SK-N-SH (cell line): ENCODE data around the gene TMEM178A. TPM values are rescaled to one million over a fixed set of nuclear protein-coding genes. Genes with fewer than 3 reads are reported as not detected.

Experiments
- CTCF ChIA-PET: fragments of 300-600, 350-600 bp; formaldehyde crosslinking; extraction: SDS; loops from one replicate; lab custom pipeline; 2021; lab: Yijun Ruan, JAX
- POLR2A ChIA-PET: fragments of 350-600 bp; sonication (Branson Sonifier 250); formaldehyde crosslinking; extraction: SDS; loops from one replicate; lab custom pipeline; 2020; ENCODE audit warnings: antibody characterized with exemption, inconsistent platforms; lab: Yijun Ruan, JAX
- DNase-seq: peaks from one replicate; pipeline ENCODE4 v3.0.0; 2012
- H2AFZ ChIP-seq: fragments of 200-600 bp; sonication (generic); 2 replicates; pipeline ENCODE4 v1.8.1; 2016; ENCODE audit warnings: antibody characterized with exemption, mild to moderate bottlenecking, low read depth
- H3F3A ChIP-seq: fragments of 200-600 bp; sonication (generic); replicated peaks from 2 replicates; pipeline ENCODE3; 2016; ENCODE audit warnings: antibody characterized with exemption, mild to moderate bottlenecking; ENCODE audit not compliant: insufficient read depth
- H3K27ac ChIP-seq, 2 experiments: fragments of 200-500 bp in 1 of 2; fragments of 200-600 bp in 1 of 2; sonication (Bioruptor generic) in 1 of 2; sonication (generic), shearing (Covaris generic) in 1 of 2; 2 replicates each; pipeline versions ENCODE4 v1.5.1 to v1.6.1; 2014 to 2016; ENCODE audit warnings: low read depth in 2 of 2, inconsistent platforms in 1 of 2, low read length in 1 of 2, mild to moderate bottlenecking in 1 of 2, mixed read lengths in 1 of 2
- H3K27me3 ChIP-seq: fragments of 200-600 bp; sonication (generic), shearing (Covaris generic); 2 replicates; pipeline ENCODE4 v1.6.1; 2016; ENCODE audit warnings: mixed run types; ENCODE audit not compliant: insufficient read depth
- H3K36me3 ChIP-seq, 2 experiments: fragments of 200-500 bp in 1 of 2; fragments of 200-600 bp in 1 of 2; sonication (Bioruptor generic) in 1 of 2; sonication (generic) in 1 of 2; replicated peaks in 1 of 2; 2 replicates each; pipeline versions ENCODE3 to v1.5.1; 2014 to 2016; ENCODE audit warnings: low read length in 1 of 2, mild to moderate bottlenecking in 1 of 2; ENCODE audit not compliant: insufficient read depth in 2 of 2, control insufficient read depth in 1 of 2
- H3K4me1 ChIP-seq, 2 experiments: fragments of 200-500 bp in 1 of 2; fragments of 200-600 bp in 1 of 2; sonication (Bioruptor generic) in 1 of 2; sonication (generic), shearing (Covaris generic) in 1 of 2; 2 replicates each; pipeline versions ENCODE4 v1.5.1 to v1.6.1; 2014 to 2016; ENCODE audit warnings: low read depth in 1 of 2, low read length in 1 of 2, mixed run types in 1 of 2; ENCODE audit not compliant: insufficient read depth in 2 of 2, control insufficient read depth in 1 of 2
- H3K4me2 ChIP-seq: fragments of 200-600 bp; sonication (generic), shearing (Covaris generic); 2 replicates; pipeline ENCODE4 v1.6.1; 2017; ENCODE audit warnings: mixed run types
- H3K4me3 ChIP-seq, 2 experiments: fragments of 200-500 bp in 1 of 2; fragments of 200-600 bp in 1 of 2; sonication (Bioruptor generic) in 1 of 2; sonication (generic), shearing (Covaris generic) in 1 of 2; 2 replicates each; pipeline versions ENCODE4 v1.5.1 to v1.8.1; 2014 to 2016; ENCODE audit warnings: low read depth in 2 of 2, inconsistent platforms in 1 of 2, low read length in 1 of 2, mild to moderate bottlenecking in 1 of 2, mixed read lengths in 1 of 2, moderate library complexity in 1 of 2
- H3K79me2 ChIP-seq: fragments of 200-600 bp; sonication (generic); 2 replicates; pipeline ENCODE4 v1.8.1; 2017; ENCODE audit warnings: mild to moderate bottlenecking; ENCODE audit not compliant: insufficient read depth
- H3K9ac ChIP-seq: fragments of 200-600 bp; sonication (generic); 2 replicates; pipeline ENCODE4 v1.6.1; 2017; ENCODE audit warnings: mixed run types
- H3K9me2 ChIP-seq: fragments of 200-600 bp; sonication (generic); 2 replicates; pipeline ENCODE4 v1.6.1; 2017; ENCODE audit warnings: mixed run types
- H3K9me3 ChIP-seq: fragments of 200-600 bp; sonication (generic); 2 replicates; pipeline ENCODE4 v1.6.1; 2017; ENCODE audit warnings: mixed run types, mild to moderate bottlenecking, moderate library complexity
- H4K20me1 ChIP-seq: fragments of 200-600 bp; sonication (generic); 2 replicates; pipeline ENCODE4 v1.6.1; 2017; ENCODE audit warnings: mild to moderate bottlenecking, mixed run types; ENCODE audit not compliant: insufficient read depth
- CHD2 ChIP-seq: fragments of 150-350 bp; IDR thresholded peaks from 2 replicates; pipeline ENCODE4 v1.6.1; 2018; ENCODE audit warnings: low read length; ENCODE audit not compliant: partially characterized antibody
- ELF1 ChIP-seq: IDR thresholded peaks from 2 replicates; pipeline ENCODE4 v1.4.0; 2012
- EP300 ChIP-seq, 2 experiments: IDR thresholded peaks; 2 replicates each; pipeline versions ENCODE4 v1.4.0 to v1.6.1; 2012; ENCODE audit warnings: borderline replicate concordance in 1 of 2, low read depth in 1 of 2, low read length in 1 of 2
- FOSL2 ChIP-seq: IDR thresholded peaks from 2 replicates; pipeline ENCODE4 v1.4.0; 2012; ENCODE audit warnings: low read depth, mild to moderate bottlenecking, moderate library complexity, borderline replicate concordance
- FOXJ3 ChIP-seq: sonication (generic); formaldehyde crosslinking; IDR thresholded peaks from 2 replicates; pipeline ENCODE4 v1.5.1; 2020; ENCODE audit warnings: mild to moderate bottlenecking, missing genetic modification reagents
- GABPA ChIP-seq: IDR thresholded peaks from 2 replicates; pipeline ENCODE4 v1.4.0; 2012; ENCODE audit warnings: low read depth, mild to moderate bottlenecking
- JUND ChIP-seq: IDR thresholded peaks from 2 replicates; pipeline ENCODE4 v1.4.0; 2012
- NRF1 ChIP-seq: IDR thresholded peaks from 2 replicates; pipeline ENCODE4 v1.6.1; 2012; ENCODE audit warnings: low read depth, mild to moderate bottlenecking, low read length
- RAD21 ChIP-seq: IDR thresholded peaks from 2 replicates; pipeline ENCODE4 v1.6.1; 2012; ENCODE audit warnings: mild to moderate bottlenecking, low read length
- RCOR1 ChIP-seq: fragments of 150-350 bp; IDR thresholded peaks from 2 replicates; pipeline ENCODE4 v1.6.1; 2017; ENCODE audit warnings: antibody characterized with exemption, low read length
- RFX5 ChIP-seq: IDR thresholded peaks from 2 replicates; pipeline ENCODE4 v1.6.1; 2012; ENCODE audit warnings: mild to moderate bottlenecking, improper control_type of control experiment, low read length
- SMC3 ChIP-seq: IDR thresholded peaks from 2 replicates; pipeline ENCODE4 v1.6.1; 2012; ENCODE audit warnings: low read depth, low read length, improper control_type of control experiment
- TCF12 ChIP-seq: IDR thresholded peaks from 2 replicates; pipeline ENCODE4 v1.4.0; 2012
- TEAD4 ChIP-seq: IDR thresholded peaks from 2 replicates; pipeline ENCODE4 v1.4.0; 2012; ENCODE audit warnings: mild to moderate bottlenecking, borderline replicate concordance; ENCODE audit not compliant: insufficient read depth
- YY1 ChIP-seq: IDR thresholded peaks from 2 replicates; pipeline ENCODE4 v1.4.0; 2012; ENCODE audit warnings: low read depth, mild to moderate bottlenecking
- WGBS: methylation state at CpG from one replicate; pipeline ENCODE4 v1.1.6; 2017; ENCODE audit warnings: low lambda C conversion rate; 5-methylcytosine and 5-hydroxymethylcytosine counted together
- polyA plus RNA-seq, 3 experiments: library from polyadenylated mRNA; depleted of rRNA; stranded (reverse); fragments of >200 nt; gene quantifications; 2 replicates each; pipeline ENCODE4 v1.2.3, GENCODE V29; 2012
- TF ChIP-seq, protein P1 (sequence below): fragments of 150-350 bp; IDR thresholded peaks from 2 replicates; pipeline ENCODE4 v1.6.1; 2017; ENCODE audit warnings: antibody characterized with exemption, low read length, low read depth, borderline replicate concordance
- TF ChIP-seq, protein P2 (sequence below): IDR thresholded peaks from 2 replicates; pipeline ENCODE4 v1.4.0; 2012; ENCODE audit warnings: low read depth
- TF ChIP-seq, protein P3 (sequence below): fragments of 200-600 bp; sonication (generic); IDR thresholded peaks from 2 replicates; pipeline ENCODE4 v1.6.1; 2017; ENCODE audit warnings: antibody characterized with exemption, mild to moderate bottlenecking, moderate library complexity

The TMEM178A gene
- polyA plus RNA-seq, 1 of the 3 experiments (the other 2 are of a cell fraction), result 0.84 TPM

GRCh38 chr2:39706312-39706711, 40.6 kb downstream of the TMEM178A start:
- Histone ChIP-seq H2AFZ (no peak overlapping the region), H3K4me2 (no peak overlapping the region), H4K20me1 (no peaks in the 10 kb centered on the region), H3K79me2 (no peaks in the 10 kb centered on the region), H3F3A (no peaks in the 10 kb centered on the region), H3K4me3 (no peak overlapping the region), H3K9ac (no peak overlapping the region), H3K9me3 (peaks cover 9% of the 10 kb centered on the region), H3K36me3 (peaks cover 0 to 6% of the 10 kb centered on the region in 2 experiments), H3K9me2 (no peaks in the 10 kb centered on the region), H3K27ac (no peak overlapping the region), H3K27me3 (no peaks in the 10 kb centered on the region), H3K4me1 (peaks cover 0 to 7% of the 10 kb centered on the region in 2 experiments; a peak in 2 of 4 replicates)
- no peak for TF ChIP-seq JUND
- no peak for TF ChIP-seq RCOR1
- no peak for TF ChIP-seq YY1
- no peak for TF ChIP-seq TEAD4
- TF ChIP-seq, protein P1, sequence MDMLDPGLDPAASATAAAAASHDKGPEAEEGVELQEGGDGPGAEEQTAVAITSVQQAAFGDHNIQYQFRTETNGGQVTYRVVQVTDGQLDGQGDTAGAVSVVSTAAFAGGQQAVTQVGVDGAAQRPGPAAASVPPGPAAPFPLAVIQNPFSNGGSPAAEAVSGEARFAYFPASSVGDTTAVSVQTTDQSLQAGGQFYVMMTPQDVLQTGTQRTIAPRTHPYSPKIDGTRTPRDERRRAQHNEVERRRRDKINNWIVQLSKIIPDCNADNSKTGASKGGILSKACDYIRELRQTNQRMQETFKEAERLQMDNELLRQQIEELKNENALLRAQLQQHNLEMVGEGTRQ, result no peak
- TF ChIP-seq SMC3, result no peak
- TF ChIP-seq RFX5, result no peak
- no peak for TF ChIP-seq RAD21
- TF ChIP-seq, protein P2, sequence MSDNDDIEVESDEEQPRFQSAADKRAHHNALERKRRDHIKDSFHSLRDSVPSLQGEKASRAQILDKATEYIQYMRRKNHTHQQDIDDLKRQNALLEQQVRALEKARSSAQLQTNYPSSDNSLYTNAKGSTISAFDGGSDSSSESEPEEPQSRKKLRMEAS, result no peak
- no peak for TF ChIP-seq NRF1
- TF ChIP-seq ELF1, result no peak
- TF ChIP-seq, protein P3, sequence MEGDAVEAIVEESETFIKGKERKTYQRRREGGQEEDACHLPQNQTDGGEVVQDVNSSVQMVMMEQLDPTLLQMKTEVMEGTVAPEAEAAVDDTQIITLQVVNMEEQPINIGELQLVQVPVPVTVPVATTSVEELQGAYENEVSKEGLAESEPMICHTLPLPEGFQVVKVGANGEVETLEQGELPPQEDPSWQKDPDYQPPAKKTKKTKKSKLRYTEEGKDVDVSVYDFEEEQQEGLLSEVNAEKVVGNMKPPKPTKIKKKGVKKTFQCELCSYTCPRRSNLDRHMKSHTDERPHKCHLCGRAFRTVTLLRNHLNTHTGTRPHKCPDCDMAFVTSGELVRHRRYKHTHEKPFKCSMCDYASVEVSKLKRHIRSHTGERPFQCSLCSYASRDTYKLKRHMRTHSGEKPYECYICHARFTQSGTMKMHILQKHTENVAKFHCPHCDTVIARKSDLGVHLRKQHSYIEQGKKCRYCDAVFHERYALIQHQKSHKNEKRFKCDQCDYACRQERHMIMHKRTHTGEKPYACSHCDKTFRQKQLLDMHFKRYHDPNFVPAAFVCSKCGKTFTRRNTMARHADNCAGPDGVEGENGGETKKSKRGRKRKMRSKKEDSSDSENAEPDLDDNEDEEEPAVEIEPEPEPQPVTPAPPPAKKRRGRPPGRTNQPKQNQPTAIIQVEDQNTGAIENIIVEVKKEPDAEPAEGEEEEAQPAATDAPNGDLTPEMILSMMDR, result no peak
- no peak for TF ChIP-seq FOSL2
- ChIA-PET POLR2A (no interaction called here), CTCF (interaction anchor here (0.6 to 3.2 kb wide), 6 partner anchors 9 to 326 kb away, joined by 3 to 12 read pairs (median 4); no protein-coding TSS in a partner anchor)
- 92% methylated on average over 1 of the region's 1 CpG for WGBS
- no peak for DNase-seq

DNA sequence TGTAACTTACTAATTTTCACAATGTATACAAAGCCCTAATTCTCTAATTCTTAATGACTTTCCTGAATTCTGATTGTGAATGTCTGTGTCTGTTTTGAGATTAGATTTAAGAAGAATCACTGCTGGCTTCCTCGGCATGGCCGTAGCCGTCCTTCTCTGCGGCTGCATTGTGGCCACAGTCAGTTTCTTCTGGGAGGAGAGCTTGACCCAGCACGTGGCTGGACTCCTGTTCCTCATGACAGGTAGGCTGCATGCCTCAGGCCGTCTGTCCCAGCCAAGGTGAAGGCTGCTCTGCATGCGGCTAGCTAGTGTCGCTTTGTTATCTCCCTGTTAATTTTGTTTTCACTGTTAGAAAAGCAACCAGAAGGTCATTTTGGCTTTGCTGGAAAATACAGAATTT, 41.2 kb downstream of the TMEM178A start:
- Histone ChIP-seq H3K9me2 (no peaks in the 10 kb centered on the region), H3K36me3 (no peaks in the 10 kb centered on the region), H4K20me1 (no peaks in the 10 kb centered on the region), H3K4me3 (no peak overlapping the region), H3K79me2 (no peaks in the 10 kb centered on the region), H3K4me1 (peaks cover 0 to 7% of the 10 kb centered on the region in 2 experiments; a peak in 2 of 4 replicates), H3F3A (no peaks in the 10 kb centered on the region), H3K27me3 (no peaks in the 10 kb centered on the region), H2AFZ (no peak overlapping the region), H3K9me3 (peaks cover 4% of the 10 kb centered on the region), H3K27ac (no peak overlapping the region), H3K4me2 (no peak overlapping the region), H3K9ac (no peak overlapping the region)
- DNase-seq, result no peak
- ChIA-PET CTCF (interaction anchor here (0.7 to 1.8 kb wide), 3 partner anchors 9 to 23 kb away, joined by 3 to 6 read pairs (median 3); no protein-coding TSS in a partner anchor), POLR2A (no interaction called here)
- TF ChIP-seq NRF1, result no peak
- no peak for TF ChIP-seq RCOR1
- no peak for TF ChIP-seq EP300 (IDR thresholded peaks at IDR 0.05; ENCODE audit: borderline replicate concordance in 1 of 2, low read depth in 1 of 2, low read length in 1 of 2)
- TF ChIP-seq YY1, result no peak
- no peak for TF ChIP-seq ELF1
- TF ChIP-seq FOXJ3 (CRISPR knock-in tag), result no peak
- no peak for TF ChIP-seq JUND
- TF ChIP-seq TCF12, result no peak
- TF ChIP-seq GABPA, result no peak
- TF ChIP-seq CHD2, result no peak
- WGBS, result 81% methylated on average over 8 of the region's 8 CpGs
